Measurements from ENCODE around the gene RUNX1. TPM values are rescaled to one million over a fixed set of nuclear protein-coding genes. Genes with fewer than 3 reads are reported as not detected.

The RUNX1 gene
- total RNA-seq, 2 experiments from 2014 or later, result 52.0 to 54.0 TPM

DNA sequence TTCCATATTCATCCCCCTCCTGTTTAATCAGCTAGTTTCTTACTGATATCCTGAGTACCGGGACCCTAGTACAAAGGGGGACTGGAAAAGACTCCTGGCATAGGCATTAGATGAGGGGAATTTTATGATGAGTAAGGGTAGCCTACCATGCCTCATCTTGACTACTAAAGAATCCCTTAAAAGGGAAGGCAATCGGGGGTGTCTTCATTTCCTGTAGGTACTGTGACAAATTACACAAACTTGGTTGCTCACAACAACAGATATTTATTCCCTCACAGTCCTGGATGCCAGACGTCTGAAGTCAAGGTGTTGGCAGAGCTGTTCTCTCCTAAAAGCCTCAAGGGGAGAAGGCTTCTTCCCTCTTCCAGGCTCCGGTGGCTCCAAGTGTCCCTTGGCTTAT, 28.9 kb upstream of the RUNX1 start:
- H3K4me1 Mint-ChIP-seq, result peaks cover 5% of the 10 kb centered on the region
- H3K36me3 Mint-ChIP-seq (ENCODE audit: low read depth), result no peaks in the 10 kb centered on the region
- no peak for DNase-seq
- ChIA-PET CTCF (no interaction called here), POLR2A (no interaction called here)
- H3K27ac Mint-ChIP-seq, result no peak overlapping the region
- no peak overlapping the region for H3K4me3 Mint-ChIP-seq
- H3K9me3 Mint-ChIP-seq, result peaks cover 9% of the 10 kb centered on the region
- no peaks in the 10 kb centered on the region for H3K27me3 Mint-ChIP-seq

DNA sequence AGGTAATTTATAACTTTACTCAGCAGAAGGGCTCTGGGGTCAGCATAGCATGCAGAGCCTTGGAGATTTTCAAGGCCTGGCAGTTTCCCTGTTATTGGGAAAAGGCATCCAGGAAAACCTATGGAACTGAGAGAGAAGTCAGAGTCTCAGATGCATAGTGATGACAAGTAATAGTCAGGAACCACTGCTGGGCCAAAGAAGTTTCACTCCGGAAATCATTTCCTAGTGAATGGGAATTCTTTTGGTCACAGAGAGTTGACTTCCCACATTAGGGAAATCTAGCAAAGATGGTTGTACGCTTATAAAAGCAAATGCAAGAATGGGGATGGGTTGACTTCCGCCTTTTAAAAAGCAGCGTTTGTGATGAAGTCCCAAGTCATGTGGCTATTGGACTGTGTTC, 28.4 kb upstream of the RUNX1 start:
- no peaks in the 10 kb centered on the region for H3K27me3 Mint-ChIP-seq
- peaks cover 5% of the 10 kb centered on the region for H3K4me1 Mint-ChIP-seq
- H3K9me3 Mint-ChIP-seq, result peaks cover 8% of the 10 kb centered on the region
- no peak for DNase-seq
- H3K27ac Mint-ChIP-seq, result no peak overlapping the region
- POLR2A ChIA-PET, result no interaction called here
- CTCF ChIA-PET, result no interaction called here
- no peak overlapping the region for H3K4me3 Mint-ChIP-seq
- no peaks in the 10 kb centered on the region for H3K36me3 Mint-ChIP-seq (ENCODE audit: low read depth)

DNA sequence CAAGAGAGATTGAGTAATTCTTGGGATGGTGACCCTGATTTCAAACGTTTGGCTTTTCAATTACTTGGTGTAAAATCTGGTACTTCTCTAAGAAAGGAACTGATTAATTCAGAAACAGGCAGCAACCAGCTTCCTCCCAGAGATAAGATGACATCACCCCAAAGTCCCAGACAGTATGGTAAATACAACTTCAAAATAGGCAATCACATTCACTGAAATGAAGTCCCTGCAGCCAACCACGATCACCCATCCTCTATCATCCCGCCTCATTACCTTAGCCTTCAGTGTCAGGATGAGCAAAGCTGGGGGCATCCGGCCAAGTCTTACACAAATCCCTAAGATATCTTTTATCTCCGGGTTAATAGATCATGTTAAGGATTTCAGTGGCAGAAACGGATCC, 26.4 kb upstream of the RUNX1 start:
- ChIA-PET CTCF (interaction anchor here (0.8 to 1.6 kb wide), 4 partner anchors 10 to 186 kb away, joined by 3 to 6 read pairs (median 4); no protein-coding TSS in a partner anchor), POLR2A (no interaction called here)
- H3K36me3 Mint-ChIP-seq (ENCODE audit: low read depth), result no peaks in the 10 kb centered on the region
- peaks cover 6% of the 10 kb centered on the region for H3K9me3 Mint-ChIP-seq
- no peak for DNase-seq
- peaks cover 5% of the 10 kb centered on the region for H3K4me1 Mint-ChIP-seq
- no peak overlapping the region for H3K4me3 Mint-ChIP-seq
- no peaks in the 10 kb centered on the region for H3K27me3 Mint-ChIP-seq
- H3K27ac Mint-ChIP-seq, result no peak overlapping the region

DNA sequence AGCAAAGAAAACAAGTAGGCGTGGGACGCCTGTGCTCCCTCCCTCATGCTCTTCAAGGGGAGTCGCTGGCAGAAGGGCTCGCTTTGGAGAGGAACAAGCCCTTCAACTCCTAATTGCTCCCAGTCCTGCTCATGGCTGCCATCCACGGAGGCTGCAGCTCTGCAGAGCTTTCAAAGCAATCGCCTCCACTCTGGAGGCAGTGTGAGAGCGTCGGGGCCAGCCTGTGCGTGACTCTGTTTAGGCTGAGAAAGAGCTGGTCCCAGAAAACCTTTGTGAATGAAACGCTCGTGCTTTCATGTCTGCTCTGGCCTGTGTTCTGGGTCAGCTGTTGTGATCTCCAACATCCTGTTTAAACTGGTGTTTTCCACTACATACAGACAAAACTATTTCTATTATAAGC, 23.9 kb upstream of the RUNX1 start:
- Mint-ChIP-seq H3K9me3 (peaks cover 6% of the 10 kb centered on the region), H3K4me3 (no peak overlapping the region), H3K27me3 (no peaks in the 10 kb centered on the region), H3K27ac (no peak overlapping the region), H3K36me3 (ENCODE audit: low read depth) (no peaks in the 10 kb centered on the region), H3K4me1 (peaks cover 5% of the 10 kb centered on the region)
- ChIA-PET POLR2A (no interaction called here), CTCF (no interaction called here)
- DNase-seq, result no peak

DNA sequence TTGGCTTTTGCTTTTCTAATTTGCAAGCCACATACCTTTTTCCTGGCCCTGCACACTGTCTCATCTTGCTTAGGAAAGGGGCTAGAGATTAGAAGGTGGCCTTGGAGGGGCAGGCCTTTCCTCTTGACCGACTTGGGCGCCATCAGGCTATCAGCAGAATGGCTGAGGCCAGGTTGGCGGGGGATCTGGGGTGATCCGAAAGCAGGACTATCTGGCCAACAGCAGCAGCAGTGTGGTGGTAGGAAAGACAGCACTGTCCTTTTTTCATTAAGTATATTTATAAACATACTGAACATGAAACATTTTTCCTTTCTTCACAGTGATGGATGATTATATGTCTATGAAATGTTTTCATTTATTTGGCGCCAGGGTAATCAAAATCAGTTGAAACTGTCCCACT, 23.5 kb upstream of the RUNX1 start:
- ChIA-PET CTCF (no interaction called here), POLR2A (no interaction called here)
- Mint-ChIP-seq H3K4me3 (no peak overlapping the region), H3K27ac (no peak overlapping the region), H3K27me3 (no peaks in the 10 kb centered on the region), H3K36me3 (ENCODE audit: low read depth) (no peaks in the 10 kb centered on the region), H3K9me3 (peaks cover 6% of the 10 kb centered on the region), H3K4me1 (peaks cover 5% of the 10 kb centered on the region)
- no peak for DNase-seq

DNA sequence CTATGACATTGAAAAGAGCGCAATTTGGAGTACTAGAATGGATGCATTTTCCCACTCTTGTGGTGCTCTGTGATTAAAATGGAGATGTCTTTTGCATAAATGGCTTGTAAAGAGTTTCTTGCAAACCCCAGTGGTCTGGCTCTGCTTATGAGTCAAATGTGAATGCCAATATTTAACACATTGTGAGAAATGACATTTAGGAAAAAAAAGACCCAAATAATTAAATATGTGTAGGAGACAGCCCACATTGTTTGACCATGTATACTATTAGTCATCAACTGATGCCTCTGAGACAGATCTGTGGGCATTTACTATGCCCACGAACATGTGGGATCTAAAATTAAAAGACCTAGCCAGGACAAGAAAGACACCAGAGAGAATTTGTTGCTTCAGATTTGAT, 22.2 kb upstream of the RUNX1 start:
- POLR2A ChIA-PET, result no interaction called here
- DNase-seq, result no peak
- Mint-ChIP-seq H3K36me3 (ENCODE audit: low read depth) (no peaks in the 10 kb centered on the region), H3K4me1 (peaks cover 5% of the 10 kb centered on the region), H3K27me3 (no peaks in the 10 kb centered on the region), H3K27ac (no peak overlapping the region), H3K9me3 (peaks cover 6% of the 10 kb centered on the region), H3K4me3 (no peak overlapping the region)
- CTCF ChIA-PET, result no interaction called here

DNA sequence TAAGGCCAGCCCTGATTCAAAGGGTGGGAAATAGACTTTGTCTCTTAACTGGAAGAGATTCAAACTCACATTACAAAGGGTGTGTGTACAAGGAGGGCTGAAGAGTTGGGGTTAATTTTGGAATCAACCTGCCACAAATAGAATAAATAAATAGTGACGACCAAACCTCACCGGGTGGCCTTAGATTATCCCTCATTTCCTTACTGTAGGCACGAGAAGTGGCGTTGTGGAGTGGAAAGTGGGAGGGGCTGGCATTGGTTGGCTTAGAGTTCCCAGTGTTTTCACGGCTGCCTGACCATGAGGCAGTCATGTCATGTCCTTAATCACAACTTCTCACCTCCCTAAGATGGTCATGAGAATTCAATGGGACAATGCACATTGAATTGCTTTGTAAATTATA, 21.3 kb upstream of the RUNX1 start:
- H3K27me3 Mint-ChIP-seq, result no peaks in the 10 kb centered on the region
- H3K36me3 Mint-ChIP-seq (ENCODE audit: low read depth), result no peaks in the 10 kb centered on the region
- H3K27ac Mint-ChIP-seq, result no peak overlapping the region
- H3K9me3 Mint-ChIP-seq, result peaks cover 4% of the 10 kb centered on the region
- POLR2A ChIA-PET, result no interaction called here
- no peak for DNase-seq
- CTCF ChIA-PET, result no interaction called here
- no peak overlapping the region for H3K4me3 Mint-ChIP-seq
- H3K4me1 Mint-ChIP-seq, result peaks cover under 1% of the 10 kb centered on the region

DNA sequence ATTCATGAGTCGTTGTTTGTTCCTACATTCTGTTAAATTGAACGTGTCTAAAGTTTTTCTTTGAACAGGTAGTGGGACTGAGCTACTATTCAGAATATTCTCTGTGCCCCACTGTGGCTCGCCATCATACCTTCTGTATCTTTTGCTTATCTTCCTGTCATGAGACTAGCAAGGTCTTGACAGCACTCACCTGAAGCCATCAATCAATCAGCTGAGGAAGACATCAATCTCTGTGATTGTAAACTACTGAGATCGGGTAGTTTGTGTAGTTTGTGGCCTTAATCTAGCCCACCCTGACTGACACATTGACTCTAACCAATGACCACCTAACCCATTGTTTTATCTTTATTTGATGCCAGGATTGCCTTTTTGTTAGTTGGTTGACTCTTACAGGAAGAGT, 17.7 kb upstream of the RUNX1 start:
- Mint-ChIP-seq H3K36me3 (ENCODE audit: low read depth) (no peaks in the 10 kb centered on the region), H3K27me3 (no peaks in the 10 kb centered on the region), H3K9me3 (peaks cover 5% of the 10 kb centered on the region), H3K27ac (no peak overlapping the region), H3K4me3 (no peak overlapping the region), H3K4me1 (peaks cover 6% of the 10 kb centered on the region)
- no peak for DNase-seq
- POLR2A ChIA-PET, result no interaction called here
- CTCF ChIA-PET, result interaction anchor here (3.7 kb wide), 1 partner anchor 16 kb away, joined by 13 read pairs; no protein-coding TSS in a partner anchor

DNA sequence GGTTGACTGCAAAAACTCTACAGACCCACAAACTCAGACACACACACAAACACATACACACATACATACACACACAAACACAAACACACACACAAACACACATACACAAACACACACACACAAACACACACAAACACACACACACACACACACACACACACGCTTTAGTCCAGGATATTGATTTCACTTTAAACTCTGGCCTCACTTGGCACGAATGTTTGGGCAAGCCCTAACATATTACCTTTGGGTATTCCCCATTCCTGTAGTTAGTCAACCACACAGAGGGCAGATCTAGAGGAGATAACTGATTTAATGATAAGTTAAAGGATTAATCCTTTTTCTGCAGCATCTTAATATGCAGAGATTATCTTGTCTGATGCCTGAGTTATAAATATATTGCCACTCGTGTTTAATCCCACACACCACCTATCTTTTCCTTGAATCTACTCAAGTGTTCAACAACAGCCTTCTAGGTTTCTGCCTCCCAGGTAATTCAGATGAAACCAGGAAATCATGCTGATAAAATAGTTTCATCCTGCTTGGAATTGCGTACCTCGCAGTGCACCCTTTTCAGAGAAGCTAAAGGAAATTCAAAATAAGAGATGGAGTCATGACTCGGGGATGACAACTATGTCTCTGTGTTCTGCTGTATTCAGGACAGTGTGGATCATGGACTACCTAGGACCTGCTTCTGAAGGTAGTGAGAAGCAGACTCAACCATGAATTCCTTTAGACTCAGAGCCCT, 14.5 kb upstream of the RUNX1 start:
- Mint-ChIP-seq H3K27ac (no peak overlapping the region), H3K4me3 (no peak overlapping the region), H3K36me3 (ENCODE audit: low read depth) (no peaks in the 10 kb centered on the region), H3K4me1 (peaks cover 11% of the 10 kb centered on the region), H3K9me3 (peaks cover 10% of the 10 kb centered on the region), H3K27me3 (peaks cover 5% of the 10 kb centered on the region)
- DNase-seq, result no peak
- CTCF ChIA-PET, result no interaction called here
- POLR2A ChIA-PET, result no interaction called here

DNA sequence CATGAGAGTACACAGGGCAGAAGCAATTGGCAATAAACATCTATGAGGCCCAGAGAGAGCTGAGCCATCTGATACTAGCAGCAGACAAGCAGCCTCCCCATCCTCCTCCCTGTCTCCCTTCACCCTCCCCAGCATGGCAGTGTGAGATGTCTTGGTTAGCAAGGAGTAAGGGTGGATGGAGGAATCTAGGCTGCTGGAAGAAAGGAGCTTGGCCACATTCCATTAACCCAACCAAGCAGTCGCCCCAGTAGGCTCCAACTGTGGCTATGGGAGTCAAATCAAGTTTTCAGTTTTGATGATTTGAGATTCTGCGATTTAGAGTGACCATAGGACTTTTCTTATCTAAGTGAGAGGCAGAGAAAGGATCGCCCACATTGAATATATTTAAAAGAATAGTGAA, 12.9 kb upstream of the RUNX1 start:
- no peak for DNase-seq
- POLR2A ChIA-PET, result no interaction called here
- peaks cover 10% of the 10 kb centered on the region for H3K9me3 Mint-ChIP-seq
- H3K4me1 Mint-ChIP-seq, result peaks cover 18% of the 10 kb centered on the region
- no peak overlapping the region for H3K27ac Mint-ChIP-seq
- CTCF ChIA-PET, result no interaction called here
- no peaks in the 10 kb centered on the region for H3K36me3 Mint-ChIP-seq (ENCODE audit: low read depth)
- H3K4me3 Mint-ChIP-seq, result no peak overlapping the region
- peaks cover 5% of the 10 kb centered on the region for H3K27me3 Mint-ChIP-seq

DNA sequence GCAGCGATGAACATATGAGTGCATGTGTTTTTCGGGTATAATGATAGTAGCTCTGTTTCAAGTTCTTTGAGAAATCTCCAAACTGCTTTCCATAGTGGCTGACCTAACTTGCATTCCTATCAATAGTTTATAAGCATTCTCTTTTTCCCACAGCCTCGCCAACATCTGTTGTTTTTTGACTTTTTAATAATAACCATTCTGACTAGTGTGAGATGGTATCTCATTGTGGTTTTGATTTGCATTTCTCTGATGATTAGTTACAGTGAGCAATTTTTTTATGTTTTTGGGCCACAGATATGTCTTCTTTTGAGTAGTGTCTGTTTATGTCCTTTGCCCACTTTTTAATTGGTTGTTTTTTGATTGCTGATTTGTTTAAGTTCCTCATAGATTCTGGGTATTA, 10.6 kb upstream of the RUNX1 start:
- CTCF ChIA-PET, result interaction anchor here (1.7 kb wide), 1 partner anchor 9 kb away, joined by 6 read pairs; no protein-coding TSS in a partner anchor
- peaks cover 5% of the 10 kb centered on the region for H3K27me3 Mint-ChIP-seq
- peaks cover 18% of the 10 kb centered on the region for H3K4me1 Mint-ChIP-seq
- POLR2A ChIA-PET, result no interaction called here
- H3K9me3 Mint-ChIP-seq, result peaks cover 10% of the 10 kb centered on the region
- DNase-seq, result no peak
- no peak overlapping the region for H3K4me3 Mint-ChIP-seq
- no peaks in the 10 kb centered on the region for H3K36me3 Mint-ChIP-seq (ENCODE audit: low read depth)
- no peak overlapping the region for H3K27ac Mint-ChIP-seq

DNA sequence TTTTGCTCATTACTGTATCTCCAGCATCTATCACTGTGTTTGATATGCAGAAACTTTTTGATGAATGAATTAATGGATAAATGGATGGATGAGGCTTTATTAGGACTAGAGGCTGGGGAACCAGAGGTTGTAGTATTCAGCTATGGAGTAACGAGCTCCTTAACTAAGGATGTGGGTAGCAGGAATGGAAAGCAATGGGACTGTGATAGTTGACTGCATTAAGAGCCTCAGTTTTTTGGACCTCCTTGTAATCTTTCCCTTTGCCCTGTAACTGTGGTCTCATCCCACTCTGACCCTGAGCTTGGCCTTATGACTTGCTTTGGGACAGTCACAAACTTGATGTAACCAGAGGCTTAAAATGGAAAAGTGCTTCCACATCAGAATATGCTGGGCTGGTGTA, 9.0 kb upstream of the RUNX1 start:
- CTCF ChIA-PET, result interaction anchor here (1.0 kb wide), 1 partner anchor 32 kb away, joined by 3 read pairs; no protein-coding TSS in a partner anchor
- H3K27ac Mint-ChIP-seq, result no peak overlapping the region
- no peak for DNase-seq
- no peaks in the 10 kb centered on the region for H3K36me3 Mint-ChIP-seq (ENCODE audit: low read depth)
- peaks cover 15% of the 10 kb centered on the region for H3K4me1 Mint-ChIP-seq
- H3K9me3 Mint-ChIP-seq, result peaks cover 10% of the 10 kb centered on the region
- H3K4me3 Mint-ChIP-seq, result no peak overlapping the region
- H3K27me3 Mint-ChIP-seq, result peaks cover 5% of the 10 kb centered on the region
- POLR2A ChIA-PET, result no interaction called here

DNA sequence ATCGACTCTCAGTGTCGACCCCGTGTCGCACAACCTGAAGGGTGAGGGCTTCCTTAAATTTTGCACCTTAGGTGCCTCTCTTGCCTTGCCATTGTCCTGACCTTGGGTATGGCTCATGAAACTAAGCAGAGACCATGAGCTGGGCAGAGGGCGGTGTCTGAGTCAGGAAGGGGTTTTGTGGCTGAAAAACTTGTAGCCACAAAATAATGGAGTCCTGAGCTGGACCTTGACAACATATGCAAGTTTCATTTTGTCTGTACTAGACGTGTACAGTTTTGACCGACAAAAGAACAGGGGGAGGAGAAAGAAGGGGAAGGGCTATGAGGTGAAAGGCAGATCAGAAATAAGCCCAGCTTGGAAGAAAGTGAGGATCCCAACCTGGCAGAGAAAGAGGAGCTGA, 8.3 kb upstream of the RUNX1 start:
- POLR2A ChIA-PET, result no interaction called here
- CTCF ChIA-PET, result interaction anchor here (1.0 kb wide), 1 partner anchor 32 kb away, joined by 3 read pairs; no protein-coding TSS in a partner anchor
- Mint-ChIP-seq H3K4me1 (peaks cover 21% of the 10 kb centered on the region), H3K9me3 (peaks cover 8% of the 10 kb centered on the region), H3K27ac (peak overlapping the region; percentile 34), H3K4me3 (no peak overlapping the region), H3K27me3 (peaks cover 5% of the 10 kb centered on the region), H3K36me3 (ENCODE audit: low read depth) (no peaks in the 10 kb centered on the region)
- no peak for DNase-seq

Measured in activated CD4-positive, alpha-beta T cell treated with anti-CD3 and anti-CD28 coated beads, Interleukin-2, amount 10 ng/mL, durations not matched to agents 7 days and 5 days (primary cell).